CD14-positive monocyte (primary cell): Measurements from ENCODE around the gene EEF1AKMT4. TPM values are rescaled to one million over a fixed set of nuclear protein-coding genes. Genes with fewer than 3 reads are reported as not detected.

Source experiments
- DNase-seq, 3 donors: peaks; one replicate each; pipeline ENCODE4 v3.0.0-alpha.2; 2011 to 2022
- H2AFZ ChIP-seq: 2 replicates; pipeline ENCODE4 v1.6.0; 2012; ENCODE audit warnings: mild to moderate bottlenecking, low read depth, low read length, inconsistent platforms; ENCODE audit not compliant: insufficient read depth, poor library complexity, severe bottlenecking
- H3K27ac ChIP-seq, 2 donors: 1 replicate in 1 of 2; 2 replicates in 1 of 2; pipeline ENCODE4 v1.5.1; 2012 to 2013; ENCODE audit warnings: low read length in 2 of 2, control low read depth in 1 of 2, inconsistent platforms in 1 of 2, low read depth in 1 of 2, mild to moderate bottlenecking in 1 of 2
- H3K27me3 ChIP-seq, 2 donors: one replicate each; pipeline versions ENCODE4 v1.6.0 to v1.6.1; 2011 to 2013; ENCODE audit warnings: low read length in 2 of 2; ENCODE audit not compliant: control insufficient read depth in 2 of 2, insufficient read depth in 2 of 2
- H3K36me3 ChIP-seq, 2 donors: replicated peaks in 1 of 2; 1 replicate in 1 of 2; 2 replicates in 1 of 2; pipeline versions ENCODE4 v1.5.1 to v1.6.1; 2012 to 2013; ENCODE audit warnings: low read length in 2 of 2, control low read depth in 1 of 2, inconsistent platforms in 1 of 2, mild to moderate bottlenecking in 1 of 2; ENCODE audit not compliant: insufficient read depth in 2 of 2, control insufficient read depth in 1 of 2
- H3K4me1 ChIP-seq, 2 donors: 1 replicate in 1 of 2; 2 replicates in 1 of 2; pipeline versions ENCODE4 v1.5.1 to v1.6.1; 2012 to 2013; ENCODE audit warnings: low read length in 2 of 2, control low read depth in 1 of 2, inconsistent platforms in 1 of 2, mild to moderate bottlenecking in 1 of 2, moderate library complexity in 1 of 2; ENCODE audit not compliant: insufficient read depth in 2 of 2, control insufficient read depth in 1 of 2
- H3K4me2 ChIP-seq: replicated peaks from 2 replicates; pipeline ENCODE3; 2012; ENCODE audit warnings: low read length, moderate library complexity, mild to moderate bottlenecking; ENCODE audit not compliant: poor library complexity, severe bottlenecking; ENCODE audit errors: extremely low read depth
- H3K4me3 ChIP-seq, 3 experiments: fragments of 200-600 bp in 1 of 3; sonication (generic) in 1 of 3; replicated peaks in 1 of 3; 1 replicate in 2 of 3; 2 replicates in 1 of 3; pipeline ENCODE4 v1.5.1; 2011 to 2013; ENCODE audit warnings: low read length in 3 of 3, mild to moderate bottlenecking in 3 of 3, control low read depth in 2 of 3, low read depth in 2 of 3, inconsistent platforms in 1 of 3, moderate library complexity in 1 of 3
- H3K79me2 ChIP-seq: 2 replicates; pipeline ENCODE4 v1.6.0; 2012; ENCODE audit warnings: mild to moderate bottlenecking, control low read depth, inconsistent platforms, low read length, moderate library complexity; ENCODE audit not compliant: insufficient read depth
- H3K9ac ChIP-seq: 2 replicates; pipeline ENCODE4 v1.6.0; 2017; ENCODE audit warnings: low read length, mild to moderate bottlenecking; ENCODE audit not compliant: insufficient read depth, poor library complexity, severe bottlenecking
- H3K9me3 ChIP-seq, 2 donors: replicated peaks in 1 of 2; 1 replicate in 1 of 2; 2 replicates in 1 of 2; pipeline versions ENCODE4 v1.5.1 to v1.6.1; 2012 to 2013; ENCODE audit warnings: low read length in 2 of 2, control low read depth in 1 of 2; ENCODE audit not compliant: control insufficient read depth in 1 of 2, insufficient read depth in 1 of 2
- H4K20me1 ChIP-seq: 2 replicates; pipeline ENCODE4 v1.6.0; 2012; ENCODE audit warnings: mild to moderate bottlenecking, low read length, control low read depth, moderate library complexity; ENCODE audit not compliant: insufficient read depth
- H3K27ac Mint-ChIP-seq, 7 donors: one replicate each; pipeline ENCODE4 v1.8.0; 2020; ENCODE audit warnings: mild to moderate bottlenecking in 7 of 7, mixed read lengths in 7 of 7, moderate library complexity in 6 of 7, inconsistent platforms in 2 of 7
- H3K27me3 Mint-ChIP-seq, 3 donors: one replicate each; pipeline ENCODE4 v1.8.0; 2021 to 2022; ENCODE audit warnings: low read depth in 3 of 3, mild to moderate bottlenecking in 3 of 3, mixed read lengths in 3 of 3, moderate library complexity in 3 of 3, inconsistent platforms in 1 of 3
- H3K36me3 Mint-ChIP-seq, 2 donors: one replicate each; pipeline ENCODE4 v1.8.0; 2020; ENCODE audit warnings: mixed read lengths in 2 of 2, inconsistent platforms in 1 of 2, mild to moderate bottlenecking in 1 of 2
- H3K4me1 Mint-ChIP-seq: one replicate; pipeline ENCODE4 v1.8.0; 2020; ENCODE audit warnings: mild to moderate bottlenecking, mixed read lengths
- H3K4me3 Mint-ChIP-seq, 2 donors: one replicate each; pipeline ENCODE4 v1.8.0; 2020; ENCODE audit warnings: mild to moderate bottlenecking in 2 of 2, mixed read lengths in 2 of 2, moderate library complexity in 1 of 2
- H3K9me3 Mint-ChIP-seq, 7 donors: one replicate each; pipeline ENCODE4 v1.8.0; 2020 to 2022; ENCODE audit warnings: mixed read lengths in 7 of 7, mild to moderate bottlenecking in 6 of 7, moderate library complexity in 6 of 7, inconsistent platforms in 2 of 7
- WGBS: methylation state at CpG from one replicate; pipeline ENCODE4 v1.1.5; 2013; ENCODE audit warnings: missing lambda C conversion rate; ENCODE audit not compliant: insufficient coverage; 5-methylcytosine and 5-hydroxymethylcytosine counted together
- intact Hi-C, 2 donors: fragments of 100-400 bp; cut with micrococcal nuclease; formaldehyde crosslinking; loops; one replicate each; pipeline versions ENCODE4 v1.15.0 to v1.15.1; 2023
- polyA plus RNA-seq, 3 donors: library from polyadenylated mRNA; depleted of rRNA in 1 of 3; unstranded in 2 of 3; stranded (reverse) in 1 of 3; fragments of 300-500 nt in 2 of 3; fragments of >200 nt in 1 of 3; fragmentation: Illumina TruSeq in 2 of 3; gene quantifications; 1 replicate in 2 of 3; 2 replicates in 1 of 3; pipeline ENCODE4 v1.2.3, GENCODE V29; 2012 to 2021
- TF ChIP-seq, protein P1 (sequence below): fragments of 200-600 bp; IDR thresholded peaks from one replicate; pipeline ENCODE4 v1.8.0; 2022; ENCODE audit warnings: antibody characterized with exemption, mild to moderate bottlenecking

Gene EEF1AKMT4
- polyA plus RNA-seq, 3 donors, result 4.0 to 12.0 (median 7.3) TPM

DNA sequence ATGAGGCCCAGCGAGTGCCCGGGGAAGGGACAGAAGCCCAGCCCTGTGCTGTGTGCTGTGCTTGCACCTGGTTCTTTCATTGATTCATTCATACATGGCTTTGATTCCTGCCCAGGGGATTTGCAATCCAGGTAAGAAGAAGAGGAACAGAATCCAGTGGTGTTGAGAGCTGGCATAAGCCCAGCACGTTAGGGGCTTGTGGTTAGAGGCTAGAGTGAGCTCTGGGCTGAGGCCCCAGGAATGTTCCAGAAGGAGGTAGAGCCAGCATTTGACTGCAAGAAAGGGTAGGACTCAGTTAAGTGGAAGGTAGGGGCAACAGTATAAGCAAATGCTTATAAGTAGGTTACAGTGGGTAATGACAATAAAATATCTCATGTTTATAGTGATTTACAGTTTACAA is 17.8 kb upstream of the EEF1AKMT4 start:
- no peaks in the 10 kb centered on the region for H3K36me3 Mint-ChIP-seq
- Histone ChIP-seq H3K4me1 (peaks cover 4 to 8% of the 10 kb centered on the region in 2 donors), H2AFZ (no peak overlapping the region), H3K79me2 (no peaks in the 10 kb centered on the region), H3K4me3 (no peak overlapping the region), H3K36me3 (no peaks in the 10 kb centered on the region), H3K27ac (no peak overlapping the region), H3K9ac (no peak overlapping the region), H4K20me1 (no peaks in the 10 kb centered on the region), H3K4me2 (no peak overlapping the region), H3K27me3 (peaks cover 49 to 57% of the 10 kb centered on the region in 2 donors), H3K9me3 (peaks cover 0 to 15% of the 10 kb centered on the region in 2 donors)
- H3K9me3 Mint-ChIP-seq, result peaks cover 0 to 16% (median 6%) of the 10 kb centered on the region in 7 donors
- 58% methylated on average over 3 of the region's 3 CpGs for WGBS
- peaks cover 54 to 70% (median 57%) of the 10 kb centered on the region in 3 donors for H3K27me3 Mint-ChIP-seq
- TF ChIP-seq, protein P1, sequence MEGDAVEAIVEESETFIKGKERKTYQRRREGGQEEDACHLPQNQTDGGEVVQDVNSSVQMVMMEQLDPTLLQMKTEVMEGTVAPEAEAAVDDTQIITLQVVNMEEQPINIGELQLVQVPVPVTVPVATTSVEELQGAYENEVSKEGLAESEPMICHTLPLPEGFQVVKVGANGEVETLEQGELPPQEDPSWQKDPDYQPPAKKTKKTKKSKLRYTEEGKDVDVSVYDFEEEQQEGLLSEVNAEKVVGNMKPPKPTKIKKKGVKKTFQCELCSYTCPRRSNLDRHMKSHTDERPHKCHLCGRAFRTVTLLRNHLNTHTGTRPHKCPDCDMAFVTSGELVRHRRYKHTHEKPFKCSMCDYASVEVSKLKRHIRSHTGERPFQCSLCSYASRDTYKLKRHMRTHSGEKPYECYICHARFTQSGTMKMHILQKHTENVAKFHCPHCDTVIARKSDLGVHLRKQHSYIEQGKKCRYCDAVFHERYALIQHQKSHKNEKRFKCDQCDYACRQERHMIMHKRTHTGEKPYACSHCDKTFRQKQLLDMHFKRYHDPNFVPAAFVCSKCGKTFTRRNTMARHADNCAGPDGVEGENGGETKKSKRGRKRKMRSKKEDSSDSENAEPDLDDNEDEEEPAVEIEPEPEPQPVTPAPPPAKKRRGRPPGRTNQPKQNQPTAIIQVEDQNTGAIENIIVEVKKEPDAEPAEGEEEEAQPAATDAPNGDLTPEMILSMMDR, result no peak
- H3K4me1 Mint-ChIP-seq, result peaks cover 8% of the 10 kb centered on the region
- peak overlapping the region in 1 of 7 donors; percentile 47 for H3K27ac Mint-ChIP-seq
- DNase-seq, result no peak
- peak overlapping the region in 1 of 2 donors; percentile 81 for H3K4me3 Mint-ChIP-seq
- intact Hi-C loops, result no loop called here

DNA sequence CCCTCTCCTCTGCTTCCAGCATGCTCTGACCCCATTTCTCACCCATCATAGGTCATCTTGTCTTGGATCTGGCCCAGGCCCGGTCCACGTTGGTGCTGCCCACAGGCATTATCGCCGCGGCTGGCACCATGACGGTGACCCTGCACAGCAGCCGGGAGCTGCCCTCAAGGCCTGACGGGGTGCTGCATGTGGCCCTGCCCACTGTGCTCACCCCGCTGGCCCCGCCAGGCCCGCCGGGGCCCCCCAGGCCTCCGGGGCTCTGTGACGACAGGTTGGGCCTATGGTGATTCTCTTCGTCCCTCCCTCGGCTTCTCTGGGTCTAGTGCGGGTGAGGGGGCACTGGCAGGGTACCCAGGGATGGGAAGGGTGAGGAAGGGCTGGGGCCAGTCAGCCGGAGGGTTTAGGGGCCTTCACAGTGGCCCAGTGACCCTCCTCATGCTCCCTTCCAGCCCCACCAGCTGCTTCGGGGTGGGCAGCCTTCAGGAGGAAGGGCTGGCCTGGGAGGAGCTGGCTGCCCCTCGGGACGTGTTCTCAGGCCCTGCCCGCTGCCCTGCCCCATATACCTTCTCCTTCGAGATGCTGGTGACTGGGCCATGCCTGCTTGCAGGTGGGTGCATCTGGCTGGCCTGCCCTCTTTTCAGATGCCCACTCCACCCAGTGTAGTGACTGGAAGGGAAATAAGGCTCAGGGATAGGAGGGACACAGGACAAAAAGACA is 16.2 kb upstream of the EEF1AKMT4 start:
- Histone ChIP-seq H3K4me3 (no peak overlapping the region), H3K9ac (no peak overlapping the region), H3K4me2 (no peak overlapping the region), H3K9me3 (peaks cover 0 to 15% of the 10 kb centered on the region in 2 donors), H3K27ac (no peak overlapping the region), H3K4me1 (peaks cover 4 to 8% of the 10 kb centered on the region in 2 donors), H3K36me3 (no peaks in the 10 kb centered on the region), H3K79me2 (no peaks in the 10 kb centered on the region), H3K27me3 (peaks cover 39 to 46% of the 10 kb centered on the region in 2 donors), H2AFZ (no peak overlapping the region), H4K20me1 (no peaks in the 10 kb centered on the region)
- no peaks in the 10 kb centered on the region for H3K36me3 Mint-ChIP-seq
- intact Hi-C loops, result no loop called here
- peaks cover 8% of the 10 kb centered on the region for H3K4me1 Mint-ChIP-seq
- peaks cover 0 to 13% (median 6%) of the 10 kb centered on the region in 7 donors for H3K9me3 Mint-ChIP-seq
- no peak for DNase-seq
- H3K27me3 Mint-ChIP-seq, result peaks cover 43 to 56% (median 44%) of the 10 kb centered on the region in 3 donors
- TF ChIP-seq, protein P1, result no peak
- peak overlapping the region in 1 of 7 donors; percentile 6 for H3K27ac Mint-ChIP-seq
- H3K4me3 Mint-ChIP-seq, result peak overlapping the region in 1 of 2 donors; percentile 30
- WGBS, result 95% methylated on average over 22 of the region's 23 CpGs
